Measurements from ENCODE around the gene NR3C1.

The NR3C1 gene

GRCh38 chr5:143254819-143255218 is 148.7 kb downstream of the NR3C1 start:
- DNase-seq (ENCODE audit: insufficient read length, low spot score) = no peak
- no peak for TF ChIP-seq POLR2A (IDR thresholded peaks at IDR 0.05; ENCODE audit: low read depth, low read length)
- no peak for TF ChIP-seq TAF1 (IDR thresholded peaks at IDR 0.05; ENCODE audit: low read depth, low read length)
- no peak for TF ChIP-seq POLR2AphosphoS5 (IDR thresholded peaks at IDR 0.05; ENCODE audit: low read depth, low read length)
- no peak for TF ChIP-seq SPI1 (IDR thresholded peaks at IDR 0.05; ENCODE audit: low read depth, low read length)
- TF ChIP-seq PAX5 (IDR thresholded peaks at IDR 0.05; ENCODE audit: insufficient read depth, low read length, severe bottlenecking) = no peak
- TF ChIP-seq POU2F2 (IDR thresholded peaks at IDR 0.05; ENCODE audit: low read depth, low read length) = no peak
- FAIRE-seq = peak; percentile 52

- no peak for TF ChIP-seq POLR2A (IDR thresholded peaks at IDR 0.05; ENCODE audit: low read depth, low read length)
- no peak for TF ChIP-seq PAX5 (IDR thresholded peaks at IDR 0.05; ENCODE audit: insufficient read depth, low read length, severe bottlenecking)
- TF ChIP-seq POLR2AphosphoS5 (IDR thresholded peaks at IDR 0.05; ENCODE audit: low read depth, low read length) = no peak
- no peak for TF ChIP-seq SPI1 (IDR thresholded peaks at IDR 0.05; ENCODE audit: low read depth, low read length)
- TF ChIP-seq TAF1 (IDR thresholded peaks at IDR 0.05; ENCODE audit: low read depth, low read length) = no peak; the same call in 1 of the 2 replicates
- no peak for TF ChIP-seq POU2F2 (IDR thresholded peaks at IDR 0.05; ENCODE audit: low read depth, low read length)
- FAIRE-seq = no peak
- DNase-seq (ENCODE audit: insufficient read length, low spot score) = no peak
Measured at GRCh38 chr5:143251946-143252345, 151.5 kb downstream of the NR3C1 start.

- TF ChIP-seq POLR2A (IDR thresholded peaks at IDR 0.05; ENCODE audit: low read depth, low read length) = 0 out of 2 replicates have a peak, but pooled peaks have one; percentile 11
- TF ChIP-seq POLR2AphosphoS5 (IDR thresholded peaks at IDR 0.05; ENCODE audit: low read depth, low read length) = no peak
- FAIRE-seq (no peak), DNase-seq (ENCODE audit: insufficient read length, low spot score) (no peak)
Measured at GRCh38 chr5:143251190-143251589, 152.3 kb downstream of the NR3C1 start.

- TF ChIP-seq TAF1 (IDR thresholded peaks at IDR 0.05; ENCODE audit: low read depth, low read length) (no peak), PAX5 (IDR thresholded peaks at IDR 0.05; ENCODE audit: insufficient read depth, low read length, severe bottlenecking) (no peak), POLR2AphosphoS5 (IDR thresholded peaks at IDR 0.05; ENCODE audit: low read depth, low read length) (no peak), POLR2A (IDR thresholded peaks at IDR 0.05; ENCODE audit: low read depth, low read length) (no peak), SPI1 (IDR thresholded peaks at IDR 0.05; ENCODE audit: low read depth, low read length) (no peak), POU2F2 (IDR thresholded peaks at IDR 0.05; ENCODE audit: low read depth, low read length) (no peak)
- FAIRE-seq (no peak), DNase-seq (ENCODE audit: insufficient read length, low spot score) (no peak)
Measured at GRCh38 chr5:143249851-143250250, 153.6 kb downstream of the NR3C1 start.

- TF ChIP-seq PAX5 (IDR thresholded peaks at IDR 0.05; ENCODE audit: insufficient read depth, low read length, severe bottlenecking) (no peak), POLR2A (IDR thresholded peaks at IDR 0.05; ENCODE audit: low read depth, low read length) (no peak), POLR2AphosphoS5 (IDR thresholded peaks at IDR 0.05; ENCODE audit: low read depth, low read length) (no peak), SPI1 (IDR thresholded peaks at IDR 0.05; ENCODE audit: low read depth, low read length) (no peak), POU2F2 (IDR thresholded peaks at IDR 0.05; ENCODE audit: low read depth, low read length) (no peak), TAF1 (IDR thresholded peaks at IDR 0.05; ENCODE audit: low read depth, low read length) (no peak)
- FAIRE-seq = no peak
- no peak for DNase-seq (ENCODE audit: insufficient read length, low spot score)
Measured at GRCh38 chr5:143248822-143249579, 154.5 kb downstream of the NR3C1 start.

- DNase-seq (ENCODE audit: insufficient read length, low spot score) (no peak), FAIRE-seq (no peak)
- TF ChIP-seq SPI1 (IDR thresholded peaks at IDR 0.05; ENCODE audit: low read depth, low read length) (no peak), TAF1 (IDR thresholded peaks at IDR 0.05; ENCODE audit: low read depth, low read length) (no peak), PAX5 (IDR thresholded peaks at IDR 0.05; ENCODE audit: insufficient read depth, low read length, severe bottlenecking) (no peak), POLR2AphosphoS5 (IDR thresholded peaks at IDR 0.05; ENCODE audit: low read depth, low read length) (no peak), POLR2A (IDR thresholded peaks at IDR 0.05; ENCODE audit: low read depth, low read length) (no peak)
Measured at GRCh38 chr5:143248391-143248790, 155.1 kb downstream of the NR3C1 start.

GRCh38 chr5:143247134-143247815 is 156.2 kb downstream of the NR3C1 start:
- TF ChIP-seq SPI1 (IDR thresholded peaks at IDR 0.05; ENCODE audit: low read depth, low read length) (no peak), TAF1 (IDR thresholded peaks at IDR 0.05; ENCODE audit: low read depth, low read length) (no peak), POLR2AphosphoS5 (IDR thresholded peaks at IDR 0.05; ENCODE audit: low read depth, low read length) (no peak), POLR2A (IDR thresholded peaks at IDR 0.05; ENCODE audit: low read depth, low read length) (no peak), POU2F2 (IDR thresholded peaks at IDR 0.05; ENCODE audit: low read depth, low read length) (no peak), PAX5 (IDR thresholded peaks at IDR 0.05; ENCODE audit: insufficient read depth, low read length, severe bottlenecking) (no peak)
- FAIRE-seq (peak; percentile 35), DNase-seq (ENCODE audit: insufficient read length, low spot score) (no peak)

GRCh38 chr5:143245929-143246561 is 157.4 kb downstream of the NR3C1 start:
- DNase-seq (ENCODE audit: insufficient read length, low spot score) (no peak), FAIRE-seq (no peak)
- TF ChIP-seq TAF1 (IDR thresholded peaks at IDR 0.05; ENCODE audit: low read depth, low read length) (no peak), POU2F2 (IDR thresholded peaks at IDR 0.05; ENCODE audit: low read depth, low read length) (no peak), SPI1 (IDR thresholded peaks at IDR 0.05; ENCODE audit: low read depth, low read length) (no peak), POLR2AphosphoS5 (IDR thresholded peaks at IDR 0.05; ENCODE audit: low read depth, low read length) (no peak), POLR2A (IDR thresholded peaks at IDR 0.05; ENCODE audit: low read depth, low read length) (no peak), PAX5 (IDR thresholded peaks at IDR 0.05; ENCODE audit: insufficient read depth, low read length, severe bottlenecking) (no peak)

GRCh38 chr5:143244990-143245389 is 158.5 kb downstream of the NR3C1 start:
- FAIRE-seq (no peak), DNase-seq (ENCODE audit: insufficient read length, low spot score) (no peak)
- TF ChIP-seq SPI1 (IDR thresholded peaks at IDR 0.05; ENCODE audit: low read depth, low read length) (no peak), POLR2A (IDR thresholded peaks at IDR 0.05; ENCODE audit: low read depth, low read length) (no peak), PAX5 (IDR thresholded peaks at IDR 0.05; ENCODE audit: insufficient read depth, low read length, severe bottlenecking) (no peak), POU2F2 (IDR thresholded peaks at IDR 0.05; ENCODE audit: low read depth, low read length) (no peak), TAF1 (IDR thresholded peaks at IDR 0.05; ENCODE audit: low read depth, low read length) (no peak), POLR2AphosphoS5 (IDR thresholded peaks at IDR 0.05; ENCODE audit: low read depth, low read length) (no peak)

Data from GM12891 (cell line).